GM12892 (cell line): ENCODE measurements around the gene STAU1.
"Not testable (repeated sequence)": the region's sequence is repeated elsewhere in the genome, so short reads cannot be mapped to it uniquely, and the experiment has no call there.

ENCODE experiments used
- POLR2A ChIP-seq: IDR thresholded peaks from 2 replicates; pipeline ENCODE4 v1.6.1; 2011; ENCODE audit warnings: low read depth, low read length, control low read depth
- POLR2AphosphoS5 ChIP-seq: IDR thresholded peaks from 2 replicates; pipeline ENCODE4 v1.6.1; 2011; ENCODE audit warnings: low read depth, low read length, control low read depth
- TAF1 ChIP-seq: IDR thresholded peaks from 2 replicates; pipeline ENCODE4 v1.6.1; 2011; ENCODE audit warnings: low read depth, mild to moderate bottlenecking, control low read depth, low read length, borderline replicate concordance

DNA sequence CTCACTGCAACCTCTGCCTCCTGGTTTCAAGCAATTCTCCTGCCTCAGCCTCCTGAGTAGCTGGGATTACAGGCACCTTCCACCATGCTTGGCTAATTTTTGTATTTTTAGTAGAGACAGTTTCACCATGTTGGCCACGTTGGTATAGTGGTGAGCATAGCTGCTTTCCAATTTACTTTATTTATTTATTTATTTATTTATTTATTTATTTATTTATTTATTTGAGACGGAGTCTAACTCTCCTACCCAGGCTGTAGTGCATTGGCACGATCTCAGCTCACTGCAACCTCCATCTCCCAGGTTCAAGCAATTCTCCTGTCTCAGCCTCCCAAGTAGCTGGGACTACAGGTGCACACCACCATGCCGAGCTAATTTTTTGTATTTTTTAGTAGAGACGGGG, 87.8 kb downstream of the STAU1 start:
- not testable (repeated sequence) for TF ChIP-seq POLR2A, TAF1, POLR2AphosphoS5
